ENCODE measurements around the gene RXRB. TPM values are rescaled to one million over a fixed set of nuclear protein-coding genes. Genes with fewer than 3 reads are reported as not detected.

The RXRB gene
- total and polyA plus RNA-seq, 3 donors from 2014 or later, result 42.9 to 47.3 (median 45.2) TPM

DNA sequence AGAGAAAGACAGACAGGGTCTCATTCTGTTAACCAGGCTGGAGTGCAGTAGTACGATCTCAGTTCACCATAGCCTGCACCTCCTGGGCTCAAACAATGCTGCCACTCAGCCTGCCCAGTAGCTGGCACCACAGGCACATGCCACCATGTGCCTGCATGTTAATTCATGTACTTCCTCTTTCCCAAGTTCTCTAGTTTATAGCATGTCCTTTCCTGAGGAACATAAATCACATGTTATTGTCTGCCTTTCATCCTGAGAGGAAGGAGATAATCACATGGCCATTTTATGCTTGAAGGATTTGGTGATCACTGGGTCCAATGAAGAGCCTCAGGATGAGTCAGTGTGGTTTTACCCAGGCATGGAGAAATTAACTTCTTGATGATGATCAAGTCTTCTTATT lies 56.1 kb downstream of the RXRB start:
- Histone ChIP-seq H3K36me3 (ENCODE audit: low read depth, missing control alignments) (no peaks in the 10 kb centered on the region), H3K27me3 (no peaks in the 10 kb centered on the region), H3K27ac (no peak overlapping the region), H3K4me1 (no peaks in the 10 kb centered on the region), H3K9me3 (no peaks in the 10 kb centered on the region), H3K4me3 (no peak overlapping the region)
- 56 to 67% methylated on average over 1 of the region's 1 CpG for WGBS, 2 donors
- DNase-seq, result no peak
- TF ChIP-seq, protein P1, sequence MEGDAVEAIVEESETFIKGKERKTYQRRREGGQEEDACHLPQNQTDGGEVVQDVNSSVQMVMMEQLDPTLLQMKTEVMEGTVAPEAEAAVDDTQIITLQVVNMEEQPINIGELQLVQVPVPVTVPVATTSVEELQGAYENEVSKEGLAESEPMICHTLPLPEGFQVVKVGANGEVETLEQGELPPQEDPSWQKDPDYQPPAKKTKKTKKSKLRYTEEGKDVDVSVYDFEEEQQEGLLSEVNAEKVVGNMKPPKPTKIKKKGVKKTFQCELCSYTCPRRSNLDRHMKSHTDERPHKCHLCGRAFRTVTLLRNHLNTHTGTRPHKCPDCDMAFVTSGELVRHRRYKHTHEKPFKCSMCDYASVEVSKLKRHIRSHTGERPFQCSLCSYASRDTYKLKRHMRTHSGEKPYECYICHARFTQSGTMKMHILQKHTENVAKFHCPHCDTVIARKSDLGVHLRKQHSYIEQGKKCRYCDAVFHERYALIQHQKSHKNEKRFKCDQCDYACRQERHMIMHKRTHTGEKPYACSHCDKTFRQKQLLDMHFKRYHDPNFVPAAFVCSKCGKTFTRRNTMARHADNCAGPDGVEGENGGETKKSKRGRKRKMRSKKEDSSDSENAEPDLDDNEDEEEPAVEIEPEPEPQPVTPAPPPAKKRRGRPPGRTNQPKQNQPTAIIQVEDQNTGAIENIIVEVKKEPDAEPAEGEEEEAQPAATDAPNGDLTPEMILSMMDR (IDR thresholded peaks at IDR 0.05), result no peak
- no peak for TF ChIP-seq POLR2A (IDR thresholded peaks at IDR 0.05)
- intact Hi-C loops (cut with DNase I; ENCODE audit: low total_unique reads), result no loop called here

MicroRNAs encoded within 50 kb of the gene (microRNA counts, 767-probe panel; counts per million panel counts)
- microRNA hsa-miR-219-1-3p (0 to 152 counts per million in 2 donors), microRNA hsa-miR-219-5p (0 to 152 counts per million in 2 donors)

Small RNA genes within 50 kb of the gene (microRNA-seq; reads per million reads assigned to microRNA genes)
- gene MIR219A1 (ENCODE audit: borderline number of aligned reads in 2 of 2, borderline replicate concordance in 1 of 2), result 0.69 to 1.4 reads per million in 2 donors

Small RNA genes within 50 kb of the gene (small RNA-seq; reads per million reads assigned to genes)
- gene MIR219A1 (1.1 to 1.2 reads per million in 2 donors), gene RNY4P10 (0 reads per million in 2 donors)

Other genes with a start within 250 kb of the RXRB start
- gene HLA-DMA, start 247.6 kb downstream of the RXRB start, total RNA-seq, result 10 to 100 TPM; 10.1 to 19.8 TPM
- gene HLA-DMA, start 247.6 kb downstream of the RXRB start, polyA plus RNA-seq (ENCODE audit: insufficient read depth, low read depth, low replicate concordance), result 54.5 TPM
- gene BRD2, start 232.1 kb downstream of the RXRB start, total RNA-seq, result 100 to 1,000 TPM; 312 to 334 TPM
- 299 TPM for gene BRD2, start 232.1 kb downstream of the RXRB start, polyA plus RNA-seq (ENCODE audit: insufficient read depth, low read depth, low replicate concordance)
- 1 to 10 TPM; 1.2 to 1.7 TPM for gene HLA-DOA, start 191.1 kb downstream of the RXRB start, total RNA-seq
- gene HLA-DOA, start 191.1 kb downstream of the RXRB start, polyA plus RNA-seq (ENCODE audit: insufficient read depth, low read depth, low replicate concordance), result 13.5 TPM
- 10 to 100 TPM; 26.5 to 48.9 TPM for gene HLA-DPA1, start 127.0 kb downstream of the RXRB start, total RNA-seq
- gene HLA-DPA1, start 127.0 kb downstream of the RXRB start, polyA plus RNA-seq (ENCODE audit: insufficient read depth, low read depth, low replicate concordance), result 143 TPM
- gene HLA-DPB1, start 124.7 kb downstream of the RXRB start, total RNA-seq, result 10 to 100 TPM; 14.4 to 39.5 TPM
- 183 TPM for gene HLA-DPB1, start 124.7 kb downstream of the RXRB start, polyA plus RNA-seq (ENCODE audit: insufficient read depth, low read depth, low replicate concordance)
- gene COL11A2, start 8.2 kb downstream of the RXRB start, total RNA-seq, result 1 to 10 TPM; 8.6 to 8.8 TPM
- 8.2 TPM for gene COL11A2, start 8.2 kb downstream of the RXRB start, polyA plus RNA-seq (ENCODE audit: insufficient read depth, low read depth, low replicate concordance)
- 10 to 100 TPM; 79.1 to 85.7 TPM for gene SLC39A7, start 202 bp upstream of the RXRB start, total RNA-seq
- gene SLC39A7, start 202 bp upstream of the RXRB start, polyA plus RNA-seq (ENCODE audit: insufficient read depth, low read depth, low replicate concordance), result 87.7 TPM
- gene HSD17B8, start 4.0 kb upstream of the RXRB start, total RNA-seq, result 10 to 100 TPM; 25.4 to 26.3 TPM
- 11.2 TPM for gene HSD17B8, start 4.0 kb upstream of the RXRB start, polyA plus RNA-seq (ENCODE audit: insufficient read depth, low read depth, low replicate concordance)
- gene RING1, start 7.8 kb upstream of the RXRB start, total RNA-seq, result 10 to 100 TPM; 36.2 to 38.0 TPM
- gene RING1, start 7.8 kb upstream of the RXRB start, polyA plus RNA-seq (ENCODE audit: insufficient read depth, low read depth, low replicate concordance), result 60.2 TPM
- gene VPS52, start 71.2 kb upstream of the RXRB start, total RNA-seq, result 10 to 100 TPM; 71.0 to 85.0 TPM
- gene VPS52, start 71.2 kb upstream of the RXRB start, polyA plus RNA-seq (ENCODE audit: insufficient read depth, low read depth, low replicate concordance), result 87.1 TPM
- gene RPS18, start 71.4 kb upstream of the RXRB start, total RNA-seq, result 1,000 to 10,000 TPM in 1 of 2 donors, 100 to 1,000 TPM in 1; 685 to 1,953 TPM
- 2,185 TPM for gene RPS18, start 71.4 kb upstream of the RXRB start, polyA plus RNA-seq (ENCODE audit: insufficient read depth, low read depth, low replicate concordance)
- gene B3GALT4, start 76.5 kb upstream of the RXRB start, total RNA-seq, result 10 to 100 TPM; 18.0 to 18.3 TPM
- 55.4 TPM for gene B3GALT4, start 76.5 kb upstream of the RXRB start, polyA plus RNA-seq (ENCODE audit: insufficient read depth, low read depth, low replicate concordance)
- 10 to 100 TPM; 63.2 to 71.2 TPM for gene WDR46, start 88.6 kb upstream of the RXRB start, total RNA-seq
- 61.6 TPM for gene WDR46, start 88.6 kb upstream of the RXRB start, polyA plus RNA-seq (ENCODE audit: insufficient read depth, low read depth, low replicate concordance)
- 10 to 100 TPM; 45.5 to 56.2 TPM for gene PFDN6, start 88.9 kb upstream of the RXRB start, total RNA-seq
- 123 TPM for gene PFDN6, start 88.9 kb upstream of the RXRB start, polyA plus RNA-seq (ENCODE audit: insufficient read depth, low read depth, low replicate concordance)
- 10 to 100 TPM; 42.8 to 46.2 TPM for gene RGL2, start 98.3 kb upstream of the RXRB start, total RNA-seq
- gene RGL2, start 98.3 kb upstream of the RXRB start, polyA plus RNA-seq (ENCODE audit: insufficient read depth, low read depth, low replicate concordance), result 52.7 TPM
- 100 to 1,000 TPM in 1 of 2 donors, 10 to 100 TPM in 1; 76.5 to 128 TPM for gene TAPBP, start 113.4 kb upstream of the RXRB start, total RNA-seq
- 34.6 TPM for gene TAPBP, start 113.4 kb upstream of the RXRB start, polyA plus RNA-seq (ENCODE audit: insufficient read depth, low read depth, low replicate concordance)
- 10 to 100 TPM; 13.4 to 17.1 TPM for gene ZBTB22, start 117.1 kb upstream of the RXRB start, total RNA-seq
- gene ZBTB22, start 117.1 kb upstream of the RXRB start, polyA plus RNA-seq (ENCODE audit: insufficient read depth, low read depth, low replicate concordance), result 15.2 TPM
- 10 to 100 TPM; 61.8 to 75.3 TPM for gene DAXX, start 122.3 kb upstream of the RXRB start, total RNA-seq
- 118 TPM for gene DAXX, start 122.3 kb upstream of the RXRB start, polyA plus RNA-seq (ENCODE audit: insufficient read depth, low read depth, low replicate concordance)
- 10 to 100 TPM; 19.8 to 22.5 TPM for gene KIFC1, start 191.2 kb upstream of the RXRB start, total RNA-seq
- gene KIFC1, start 191.2 kb upstream of the RXRB start, polyA plus RNA-seq (ENCODE audit: insufficient read depth, low read depth, low replicate concordance), result 20.2 TPM
- 100 to 1,000 TPM; 184 to 218 TPM for gene PHF1, start 210.3 kb upstream of the RXRB start, total RNA-seq
- gene PHF1, start 210.3 kb upstream of the RXRB start, polyA plus RNA-seq (ENCODE audit: insufficient read depth, low read depth, low replicate concordance), result 216 TPM
- 100 to 1,000 TPM; 139 to 146 TPM for gene CUTA, start 217.4 kb upstream of the RXRB start, total RNA-seq
- gene CUTA, start 217.4 kb upstream of the RXRB start, polyA plus RNA-seq (ENCODE audit: insufficient read depth, low read depth, low replicate concordance), result 132 TPM
- gene SYNGAP1, start 219.4 kb upstream of the RXRB start, total RNA-seq, result 10 to 100 TPM; 29.4 to 43.9 TPM
- 31.5 TPM for gene SYNGAP1, start 219.4 kb upstream of the RXRB start, polyA plus RNA-seq (ENCODE audit: insufficient read depth, low read depth, low replicate concordance)